Calu3 (cell line): ENCODE results near the gene PSME1. TPM values are rescaled to one million over a fixed set of nuclear protein-coding genes. Genes with fewer than 3 reads are reported as not detected.

Experiments
- BruUV-seq: library from RNA; stranded (reverse); fragments of 400-500 nt; replicated peaks from 2 replicates; lab custom pipeline; 2021; lab: Mats Ljungman, UMichigan
- CTCF ChIA-PET: fragments of 300-600 bp; sonication (Branson Sonifier 250); formaldehyde crosslinking; loops from one replicate; lab custom pipeline; 2022; ENCODE audit warnings: antibody characterized with exemption; lab: Charles Lee
- DNase-seq: peaks from one replicate; pipeline ENCODE4 v3.0.0; 2022
- H3K27ac Mint-ChIP-seq: one replicate; pipeline ENCODE4 v1.8.0; 2022; ENCODE audit warnings: mixed read lengths; ENCODE audit not compliant: unreplicated experiment
- H3K27me3 Mint-ChIP-seq: one replicate; pipeline ENCODE4 v1.8.0; 2022; ENCODE audit warnings: mixed read lengths; ENCODE audit not compliant: unreplicated experiment
- H3K36me3 Mint-ChIP-seq: one replicate; pipeline ENCODE4 v1.8.0; 2022; ENCODE audit warnings: mild to moderate bottlenecking, moderate library complexity, mixed read lengths; ENCODE audit not compliant: insufficient read depth, unreplicated experiment
- H3K4me1 Mint-ChIP-seq: one replicate; pipeline ENCODE4 v1.8.0; 2022; ENCODE audit warnings: mild to moderate bottlenecking, low read depth, mixed read lengths; ENCODE audit not compliant: unreplicated experiment
- H3K4me3 Mint-ChIP-seq: one replicate; pipeline ENCODE4 v1.8.0; 2022; ENCODE audit warnings: mild to moderate bottlenecking, low read depth, moderate library complexity, mixed read lengths; ENCODE audit not compliant: unreplicated experiment
- H3K9me3 Mint-ChIP-seq: one replicate; pipeline ENCODE4 v1.8.0; 2022; ENCODE audit warnings: low read depth, mixed read lengths; ENCODE audit not compliant: unreplicated experiment
- CTCF ChIP-seq: fragments of 200-600 bp; IDR thresholded peaks from one replicate; pipeline ENCODE4 v1.8.0; 2022; ENCODE audit warnings: antibody characterized with exemption; ENCODE audit not compliant: unreplicated experiment
- intact Hi-C: fragments of 100-400 bp; cut with micrococcal nuclease; formaldehyde crosslinking; loops from one replicate; pipeline ENCODE4 v1.10.0; 2022; ENCODE audit not compliant: unreplicated experiment
- total RNA-seq: library from RNA; stranded (reverse); gene quantifications from 2 replicates; pipeline ENCODE4 v1.2.3, GENCODE V29; 2022

PSME1 gene
- total RNA-seq, 1 experiment from 2014 or later, result 259 TPM

DNA sequence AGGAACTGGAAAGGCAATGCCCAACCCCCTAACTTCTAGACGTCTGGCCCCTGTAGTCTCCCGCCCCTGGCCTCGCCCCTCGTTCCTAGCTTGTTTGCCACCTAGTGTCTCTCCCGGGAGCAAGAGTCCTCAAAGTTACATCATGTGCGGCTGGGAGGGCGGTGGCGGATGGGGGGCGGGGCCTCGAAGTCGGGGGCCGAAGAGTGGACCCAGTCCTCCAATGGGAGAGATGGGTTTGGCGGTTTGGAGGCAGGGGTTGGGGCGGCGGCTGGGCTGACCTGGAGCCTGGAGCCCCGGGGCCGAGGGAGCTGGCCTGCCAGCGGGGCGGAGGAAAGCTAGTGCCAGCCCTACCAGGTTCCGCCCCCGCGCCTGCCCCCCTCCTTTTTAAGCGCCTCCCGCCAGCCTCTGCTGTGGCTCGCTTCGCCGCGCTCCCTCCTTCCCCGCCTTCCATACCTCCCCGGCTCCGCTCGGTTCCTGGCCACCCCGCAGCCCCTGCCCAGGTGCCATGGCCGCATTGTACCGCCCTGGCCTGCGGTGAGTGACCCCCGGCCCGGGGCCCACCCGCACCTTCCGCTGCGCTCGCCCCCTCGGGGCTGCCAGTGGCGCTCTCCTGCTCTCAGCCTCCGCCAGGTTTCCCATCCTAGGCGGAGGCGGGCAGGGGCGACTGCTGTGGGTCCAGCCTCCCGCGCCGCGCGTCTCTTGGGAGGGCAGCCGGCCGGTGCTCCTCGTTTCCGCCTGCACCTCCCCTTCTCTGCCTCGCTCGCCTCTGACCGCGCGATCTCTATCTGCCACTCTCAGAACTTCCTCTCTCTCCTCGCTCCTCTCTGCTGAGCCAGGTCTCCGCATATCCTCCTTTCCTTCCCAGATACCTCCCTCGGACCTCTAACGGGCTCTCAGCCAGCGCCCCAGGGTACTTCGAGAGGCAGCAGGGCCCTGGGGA is 41.8 kb upstream of the PSME1 start, which contains the start of gene PCK2:
TSS of gene PCK2 (plus strand) at position 411 of the 940 bp plus-strand sequence. CDS start at position 506, 95 bp downstream.
- CTCF ChIA-PET, result interaction anchor here (0.6 to 5.7 kb wide), 13 partner anchors 9 to 126 kb away, joined by 3 to 68 read pairs (median 6); partner anchors contain the start of genes DCAF11, IRF9, NRL and PSME1
- TF ChIP-seq CTCF, result no peak
- H3K36me3 Mint-ChIP-seq, result peaks cover 40% of the 10 kb centered on the region
- peak within 1 kb of the TSS; percentile 94 for H3K27ac Mint-ChIP-seq
- intact Hi-C loops, result no loop called here
- H3K4me1 Mint-ChIP-seq, result peaks cover 27% of the 10 kb centered on the region
- H3K9me3 Mint-ChIP-seq, result no peaks in the 10 kb centered on the region
- H3K27me3 Mint-ChIP-seq, result no peaks in the 10 kb centered on the region
- peak; percentile 96 for DNase-seq
- H3K4me3 Mint-ChIP-seq, result peak within 1 kb of the TSS; percentile 92
- BruUV-seq, result TSS peak; percentile 61

- no peaks in the 10 kb centered on the region for H3K27me3 Mint-ChIP-seq
- intact Hi-C loops, result no loop called here
These were observed 41.1 kb upstream of the PSME1 start for GRCh38 chr14:24094841-24095270.

GRCh38 chr14:24095271-24096068 is 40.5 kb upstream of the PSME1 start:
- peak overlapping the region; percentile 92 for H3K4me3 Mint-ChIP-seq
- no TSS peak for BruUV-seq
- no peaks in the 10 kb centered on the region for H3K9me3 Mint-ChIP-seq
- CTCF ChIA-PET, result interaction anchor here (0.8 to 5.7 kb wide), 5 partner anchors 13 to 65 kb away, joined by 3 to 68 read pairs (median 23); partner anchors contain the start of genes DCAF11, IRF9 and NRL
- DNase-seq, result peak; percentile 34
- peaks cover 49% of the 10 kb centered on the region for H3K36me3 Mint-ChIP-seq
- peaks cover 27% of the 10 kb centered on the region for H3K4me1 Mint-ChIP-seq
- H3K27me3 Mint-ChIP-seq, result no peaks in the 10 kb centered on the region
- TF ChIP-seq CTCF, result no peak
- peak overlapping the region; percentile 94 for H3K27ac Mint-ChIP-seq
- intact Hi-C loops, result no loop called here

More at GRCh38 chr14:24094841-24095270, 41.1 kb upstream of the PSME1 start:
- no peak for DNase-seq
- peaks cover 27% of the 10 kb centered on the region for H3K4me1 Mint-ChIP-seq
- CTCF ChIA-PET, result interaction anchor here (0.6 to 5.7 kb wide), 6 partner anchors 14 to 103 kb away, joined by 3 to 68 read pairs (median 14); partner anchors contain the start of genes DCAF11, IRF9 and NRL
- H3K9me3 Mint-ChIP-seq, result no peaks in the 10 kb centered on the region
- H3K27ac Mint-ChIP-seq, result peak overlapping the region; percentile 94
- TF ChIP-seq CTCF, result no peak
- H3K4me3 Mint-ChIP-seq, result peak overlapping the region; percentile 92
- no TSS peak for BruUV-seq
- peaks cover 43% of the 10 kb centered on the region for H3K36me3 Mint-ChIP-seq
